ENCODE data around the gene CCKAR.

DNA sequence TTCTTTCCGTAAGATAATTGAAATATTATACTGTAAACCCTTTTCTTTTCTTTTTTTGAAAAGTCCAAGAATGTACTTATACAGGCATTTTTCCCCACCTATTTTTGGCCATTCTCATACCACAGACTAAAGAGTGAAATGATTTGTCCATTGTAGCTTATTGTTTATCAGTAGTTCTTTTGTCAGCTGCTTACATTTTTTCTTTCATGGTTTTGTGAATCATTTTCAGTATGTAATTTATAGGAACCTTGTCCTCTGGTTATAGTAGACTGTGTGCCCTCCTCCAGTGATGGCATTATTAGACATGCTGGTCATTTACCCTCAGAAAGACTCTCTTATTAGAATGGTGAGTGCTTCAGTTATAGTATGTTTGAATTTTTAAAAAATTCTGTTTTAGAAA, 56.7 kb downstream of the CCKAR start:
- TF ChIP-seq, protein P1, sequence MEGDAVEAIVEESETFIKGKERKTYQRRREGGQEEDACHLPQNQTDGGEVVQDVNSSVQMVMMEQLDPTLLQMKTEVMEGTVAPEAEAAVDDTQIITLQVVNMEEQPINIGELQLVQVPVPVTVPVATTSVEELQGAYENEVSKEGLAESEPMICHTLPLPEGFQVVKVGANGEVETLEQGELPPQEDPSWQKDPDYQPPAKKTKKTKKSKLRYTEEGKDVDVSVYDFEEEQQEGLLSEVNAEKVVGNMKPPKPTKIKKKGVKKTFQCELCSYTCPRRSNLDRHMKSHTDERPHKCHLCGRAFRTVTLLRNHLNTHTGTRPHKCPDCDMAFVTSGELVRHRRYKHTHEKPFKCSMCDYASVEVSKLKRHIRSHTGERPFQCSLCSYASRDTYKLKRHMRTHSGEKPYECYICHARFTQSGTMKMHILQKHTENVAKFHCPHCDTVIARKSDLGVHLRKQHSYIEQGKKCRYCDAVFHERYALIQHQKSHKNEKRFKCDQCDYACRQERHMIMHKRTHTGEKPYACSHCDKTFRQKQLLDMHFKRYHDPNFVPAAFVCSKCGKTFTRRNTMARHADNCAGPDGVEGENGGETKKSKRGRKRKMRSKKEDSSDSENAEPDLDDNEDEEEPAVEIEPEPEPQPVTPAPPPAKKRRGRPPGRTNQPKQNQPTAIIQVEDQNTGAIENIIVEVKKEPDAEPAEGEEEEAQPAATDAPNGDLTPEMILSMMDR (IDR thresholded peaks at IDR 0.05) = no peak
- no peak for TF ChIP-seq POLR2AphosphoS5 (IDR thresholded peaks at IDR 0.05; ENCODE audit: low read depth, low read length)
- TF ChIP-seq SIN3A (IDR thresholded peaks at IDR 0.05; ENCODE audit: borderline replicate concordance, insufficient read depth, low read depth, low read length) = no peak
- TF ChIP-seq TCF7L2 (IDR thresholded peaks at IDR 0.05; ENCODE audit: low read depth, low read length) = no peak
- TF ChIP-seq, protein P2, sequence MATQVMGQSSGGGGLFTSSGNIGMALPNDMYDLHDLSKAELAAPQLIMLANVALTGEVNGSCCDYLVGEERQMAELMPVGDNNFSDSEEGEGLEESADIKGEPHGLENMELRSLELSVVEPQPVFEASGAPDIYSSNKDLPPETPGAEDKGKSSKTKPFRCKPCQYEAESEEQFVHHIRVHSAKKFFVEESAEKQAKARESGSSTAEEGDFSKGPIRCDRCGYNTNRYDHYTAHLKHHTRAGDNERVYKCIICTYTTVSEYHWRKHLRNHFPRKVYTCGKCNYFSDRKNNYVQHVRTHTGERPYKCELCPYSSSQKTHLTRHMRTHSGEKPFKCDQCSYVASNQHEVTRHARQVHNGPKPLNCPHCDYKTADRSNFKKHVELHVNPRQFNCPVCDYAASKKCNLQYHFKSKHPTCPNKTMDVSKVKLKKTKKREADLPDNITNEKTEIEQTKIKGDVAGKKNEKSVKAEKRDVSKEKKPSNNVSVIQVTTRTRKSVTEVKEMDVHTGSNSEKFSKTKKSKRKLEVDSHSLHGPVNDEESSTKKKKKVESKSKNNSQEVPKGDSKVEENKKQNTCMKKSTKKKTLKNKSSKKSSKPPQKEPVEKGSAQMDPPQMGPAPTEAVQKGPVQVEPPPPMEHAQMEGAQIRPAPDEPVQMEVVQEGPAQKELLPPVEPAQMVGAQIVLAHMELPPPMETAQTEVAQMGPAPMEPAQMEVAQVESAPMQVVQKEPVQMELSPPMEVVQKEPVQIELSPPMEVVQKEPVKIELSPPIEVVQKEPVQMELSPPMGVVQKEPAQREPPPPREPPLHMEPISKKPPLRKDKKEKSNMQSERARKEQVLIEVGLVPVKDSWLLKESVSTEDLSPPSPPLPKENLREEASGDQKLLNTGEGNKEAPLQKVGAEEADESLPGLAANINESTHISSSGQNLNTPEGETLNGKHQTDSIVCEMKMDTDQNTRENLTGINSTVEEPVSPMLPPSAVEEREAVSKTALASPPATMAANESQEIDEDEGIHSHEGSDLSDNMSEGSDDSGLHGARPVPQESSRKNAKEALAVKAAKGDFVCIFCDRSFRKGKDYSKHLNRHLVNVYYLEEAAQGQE (IDR thresholded peaks at IDR 0.05; ENCODE audit: insufficient read depth in 1 of 2, low read depth in 2 of 2, low read length in 1 of 2) = no peak

Measured in Panc1 (cell line).